CD4-positive, alpha-beta T cell treated with Interleukin-21 for 1 hour (primary cell): ENCODE data around the gene FTH1.

ENCODE experiments used
- DNase-seq: peaks from one replicate; pipeline ENCODE4 v3.0.0-alpha.2; 2020

Gene FTH1

GRCh38 chr11:61948505-61948904, 18.9 kb downstream of the FTH1 start:
- no peak for DNase-seq

GRCh38 chr11:61947486-61948210, 19.8 kb downstream of the FTH1 start:
- peak; percentile 72 for DNase-seq

GRCh38 chr11:61946894-61947293, 20.5 kb downstream of the FTH1 start:
- no peak for DNase-seq

- no peak for DNase-seq
These were observed 22.2 kb downstream of the FTH1 start for GRCh38 chr11:61945191-61945590.

GRCh38 chr11:61940466-61940865, 27.0 kb downstream of the FTH1 start:
- no peak for DNase-seq

GRCh38 chr11:61935861-61936260, 31.6 kb downstream of the FTH1 start:
- DNase-seq = no peak

- DNase-seq = no peak
These were observed 36.5 kb downstream of the FTH1 start for GRCh38 chr11:61930933-61931332.

GRCh38 chr11:61928606-61929005, 38.8 kb downstream of the FTH1 start:
- DNase-seq = no peak

- DNase-seq = no peak
These were observed 39.9 kb downstream of the FTH1 start for GRCh38 chr11:61927501-61927900.

- no peak for DNase-seq
These were observed 41.2 kb downstream of the FTH1 start for GRCh38 chr11:61926235-61926634.

GRCh38 chr11:61925736-61926135, 41.7 kb downstream of the FTH1 start:
- no peak for DNase-seq

- DNase-seq = no peak
These were observed 43.4 kb downstream of the FTH1 start for GRCh38 chr11:61924064-61924455.

- DNase-seq = no peak
These were observed 44.0 kb downstream of the FTH1 start for GRCh38 chr11:61923166-61924063.

- no peak for DNase-seq
These were observed 44.9 kb downstream of the FTH1 start for GRCh38 chr11:61922539-61922938.

GRCh38 chr11:61921446-61921845, 46.0 kb downstream of the FTH1 start:
- no peak for DNase-seq

- no peak for DNase-seq
These were observed 47.5 kb downstream of the FTH1 start for GRCh38 chr11:61919705-61920631.

GRCh38 chr11:61918938-61919704, 48.3 kb downstream of the FTH1 start:
- no peak for DNase-seq

- DNase-seq = no peak
These were observed 49.0 kb downstream of the FTH1 start for GRCh38 chr11:61918251-61918937.

GRCh38 chr11:61917334-61918109, 49.9 kb downstream of the FTH1 start, which contains the start of gene RAB3IL1:
Gene RAB3IL1 (minus strand): TSS chr11:61917566. CDS start chr11:61917367, 199 bp downstream.
- no peak for DNase-seq

GRCh38 chr11:61916737-61917333, 50.6 kb downstream of the FTH1 start:
- no peak for DNase-seq
